ENCODE data around the gene AMDHD2. TPM values are rescaled to one million over a fixed set of nuclear protein-coding genes. Genes with fewer than 3 reads are reported as not detected.

The AMDHD2 gene
- total and polyA plus RNA-seq, 2 of the 13 experiments (the other 11 are each of a cell fraction or from before 2014, with no cell fraction given): 33.5 to 39.1 TPM

GRCh38 chr16:2537451-2538379 is 17.5 kb downstream of the AMDHD2 start, which contains the start of gene PDPK1 (continued):
- TF ChIP-seq SP5 (CRISPR knock-in tag; IDR thresholded peaks at IDR 0.05; ENCODE audit: borderline replicate concordance, low read depth) (peak; percentile 39; the same call in 1 of the 2 replicates), ZNF446 (CRISPR knock-in tag; IDR thresholded peaks at IDR 0.05) (0 out of 2 replicates have a peak, but pooled peaks have one; percentile 45), ZNF709 (CRISPR knock-in tag; IDR thresholded peaks at IDR 0.05) (0 out of 2 replicates have a peak, but pooled peaks have one; percentile 66), THRA (CRISPR knock-in tag; IDR thresholded peaks at IDR 0.05; ENCODE audit: borderline replicate concordance) (0 out of 2 replicates have a peak, but pooled peaks have one; percentile 14), THAP9 (CRISPR knock-in tag; IDR thresholded peaks at IDR 0.05; ENCODE audit: borderline replicate concordance) (no peak), ZNF451 (CRISPR knock-in tag; IDR thresholded peaks at IDR 0.05) (no peak), HNRNPLL (IDR thresholded peaks at IDR 0.05; ENCODE audit: low read depth, low read length, poor library complexity, severe bottlenecking) (peak; percentile 65), TFDP2 (CRISPR knock-in tag; IDR thresholded peaks at IDR 0.05) (0 out of 2 replicates have a peak, but pooled peaks have one; percentile 44), SMC3 (IDR thresholded peaks at IDR 0.05; ENCODE audit: low read length) (no peak), ZNF605 (CRISPR knock-in tag; IDR thresholded peaks at IDR 0.05) (no peak), ZMYM3 (CRISPR knock-in tag; IDR thresholded peaks at IDR 0.05) (peak; percentile 49; the same call in 1 of the 2 replicates), POLR2A (IDR thresholded peaks at IDR 0.05; ENCODE audit: insufficient read depth in 1 of 2, low read depth in 2 of 2, low read length in 2 of 2) (peak; percentile 34 to 73; a peak in 3 of 4 replicates), POLR2G (IDR thresholded peaks at IDR 0.05; ENCODE audit: low read depth, low read length) (peak; percentile 49)
- TF ChIP-seq, protein P1, sequence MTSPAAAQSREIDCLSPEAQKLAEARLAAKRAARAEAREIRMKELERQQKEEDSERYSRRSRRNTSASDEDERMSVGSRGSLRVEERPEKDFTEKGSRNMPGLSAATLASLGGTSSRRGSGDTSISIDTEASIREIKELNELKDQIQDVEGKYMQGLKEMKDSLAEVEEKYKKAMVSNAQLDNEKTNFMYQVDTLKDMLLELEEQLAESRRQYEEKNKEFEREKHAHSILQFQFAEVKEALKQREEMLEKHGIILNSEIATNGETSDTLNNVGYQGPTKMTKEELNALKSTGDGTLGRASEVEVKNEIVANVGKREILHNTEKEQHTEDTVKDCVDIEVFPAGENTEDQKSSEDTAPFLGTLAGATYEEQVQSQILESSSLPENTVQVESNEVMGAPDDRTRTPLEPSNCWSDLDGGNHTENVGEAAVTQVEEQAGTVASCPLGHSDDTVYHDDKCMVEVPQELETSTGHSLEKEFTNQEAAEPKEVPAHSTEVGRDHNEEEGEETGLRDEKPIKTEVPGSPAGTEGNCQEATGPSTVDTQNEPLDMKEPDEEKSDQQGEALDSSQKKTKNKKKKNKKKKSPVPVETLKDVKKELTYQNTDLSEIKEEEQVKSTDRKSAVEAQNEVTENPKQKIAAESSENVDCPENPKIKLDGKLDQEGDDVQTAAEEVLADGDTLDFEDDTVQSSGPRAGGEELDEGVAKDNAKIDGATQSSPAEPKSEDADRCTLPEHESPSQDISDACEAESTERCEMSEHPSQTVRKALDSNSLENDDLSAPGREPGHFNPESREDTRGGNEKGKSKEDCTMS (CRISPR knock-in tag; conservative IDR thresholded peaks at IDR 0.05): no peak
- TF ChIP-seq, protein P2, sequence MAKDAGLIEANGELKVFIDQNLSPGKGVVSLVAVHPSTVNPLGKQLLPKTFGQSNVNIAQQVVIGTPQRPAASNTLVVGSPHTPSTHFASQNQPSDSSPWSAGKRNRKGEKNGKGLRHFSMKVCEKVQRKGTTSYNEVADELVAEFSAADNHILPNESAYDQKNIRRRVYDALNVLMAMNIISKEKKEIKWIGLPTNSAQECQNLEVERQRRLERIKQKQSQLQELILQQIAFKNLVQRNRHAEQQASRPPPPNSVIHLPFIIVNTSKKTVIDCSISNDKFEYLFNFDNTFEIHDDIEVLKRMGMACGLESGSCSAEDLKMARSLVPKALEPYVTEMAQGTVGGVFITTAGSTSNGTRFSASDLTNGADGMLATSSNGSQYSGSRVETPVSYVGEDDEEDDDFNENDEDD (CRISPR knock-in tag; IDR thresholded peaks at IDR 0.05; ENCODE audit: borderline replicate concordance): peak; percentile 48; the same call in 1 of the 2 replicates
- TF ChIP-seq, protein P3, sequence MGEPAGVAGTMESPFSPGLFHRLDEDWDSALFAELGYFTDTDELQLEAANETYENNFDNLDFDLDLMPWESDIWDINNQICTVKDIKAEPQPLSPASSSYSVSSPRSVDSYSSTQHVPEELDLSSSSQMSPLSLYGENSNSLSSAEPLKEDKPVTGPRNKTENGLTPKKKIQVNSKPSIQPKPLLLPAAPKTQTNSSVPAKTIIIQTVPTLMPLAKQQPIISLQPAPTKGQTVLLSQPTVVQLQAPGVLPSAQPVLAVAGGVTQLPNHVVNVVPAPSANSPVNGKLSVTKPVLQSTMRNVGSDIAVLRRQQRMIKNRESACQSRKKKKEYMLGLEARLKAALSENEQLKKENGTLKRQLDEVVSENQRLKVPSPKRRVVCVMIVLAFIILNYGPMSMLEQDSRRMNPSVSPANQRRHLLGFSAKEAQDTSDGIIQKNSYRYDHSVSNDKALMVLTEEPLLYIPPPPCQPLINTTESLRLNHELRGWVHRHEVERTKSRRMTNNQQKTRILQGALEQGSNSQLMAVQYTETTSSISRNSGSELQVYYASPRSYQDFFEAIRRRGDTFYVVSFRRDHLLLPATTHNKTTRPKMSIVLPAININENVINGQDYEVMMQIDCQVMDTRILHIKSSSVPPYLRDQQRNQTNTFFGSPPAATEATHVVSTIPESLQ (CRISPR knock-in tag; conservative IDR thresholded peaks at IDR 0.05): no peak
